LNCAP (cell line): ENCODE results near the gene TMEM163.

Experiments
- TF ChIP-seq, protein P1 (sequence below): fragments of 450-650 bp; IDR thresholded peaks from 2 replicates; pipeline ENCODE4 v1.5.1; 2017; ENCODE audit warnings: mild to moderate bottlenecking

TMEM163 gene

GRCh38 chr2:134457765-134458472 lies 260.9 kb downstream of the TMEM163 start:
- TF ChIP-seq, protein P1, sequence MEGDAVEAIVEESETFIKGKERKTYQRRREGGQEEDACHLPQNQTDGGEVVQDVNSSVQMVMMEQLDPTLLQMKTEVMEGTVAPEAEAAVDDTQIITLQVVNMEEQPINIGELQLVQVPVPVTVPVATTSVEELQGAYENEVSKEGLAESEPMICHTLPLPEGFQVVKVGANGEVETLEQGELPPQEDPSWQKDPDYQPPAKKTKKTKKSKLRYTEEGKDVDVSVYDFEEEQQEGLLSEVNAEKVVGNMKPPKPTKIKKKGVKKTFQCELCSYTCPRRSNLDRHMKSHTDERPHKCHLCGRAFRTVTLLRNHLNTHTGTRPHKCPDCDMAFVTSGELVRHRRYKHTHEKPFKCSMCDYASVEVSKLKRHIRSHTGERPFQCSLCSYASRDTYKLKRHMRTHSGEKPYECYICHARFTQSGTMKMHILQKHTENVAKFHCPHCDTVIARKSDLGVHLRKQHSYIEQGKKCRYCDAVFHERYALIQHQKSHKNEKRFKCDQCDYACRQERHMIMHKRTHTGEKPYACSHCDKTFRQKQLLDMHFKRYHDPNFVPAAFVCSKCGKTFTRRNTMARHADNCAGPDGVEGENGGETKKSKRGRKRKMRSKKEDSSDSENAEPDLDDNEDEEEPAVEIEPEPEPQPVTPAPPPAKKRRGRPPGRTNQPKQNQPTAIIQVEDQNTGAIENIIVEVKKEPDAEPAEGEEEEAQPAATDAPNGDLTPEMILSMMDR: no peak

GRCh38 chr2:134457353-134457752 lies 261.4 kb downstream of the TMEM163 start:
- TF ChIP-seq, protein P1: no peak

- TF ChIP-seq, protein P1: no peak
Measured at GRCh38 chr2:134455426-134455825, 263.4 kb downstream of the TMEM163 start.

GRCh38 chr2:134454931-134455330 lies 263.9 kb downstream of the TMEM163 start:
- TF ChIP-seq, protein P1: no peak

GRCh38 chr2:134454426-134454825 lies 264.4 kb downstream of the TMEM163 start:
- TF ChIP-seq, protein P1: no peak

GRCh38 chr2:134453973-134454372 lies 264.8 kb downstream of the TMEM163 start:
- TF ChIP-seq, protein P1: no peak

DNA sequence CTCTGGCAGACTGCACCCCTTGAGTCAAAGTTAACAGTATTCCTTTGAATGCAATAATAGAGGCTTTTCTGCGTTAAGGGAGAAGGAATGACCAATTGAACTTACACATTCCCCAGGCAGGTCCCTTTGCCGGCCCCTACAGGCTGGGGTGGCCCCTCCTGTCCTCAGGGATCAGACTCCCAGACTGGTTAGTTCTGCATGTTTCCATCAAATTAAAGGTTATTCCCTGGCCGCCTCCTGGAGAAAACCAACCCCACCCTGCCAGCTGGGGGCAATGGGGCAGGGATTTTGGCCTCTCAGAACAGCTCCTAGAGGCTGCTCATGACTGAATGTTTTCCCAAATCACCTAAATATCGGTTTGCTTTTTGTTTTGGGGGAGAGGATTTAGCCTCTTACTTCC lies 265.3 kb downstream of the TMEM163 start:
- TF ChIP-seq, protein P1: no peak
